Astrocyte (in vitro differentiated cells and primary cell): ENCODE results near the gene TRIAP1.

Experiments used
- CTCF ChIP-seq: IDR thresholded peaks from 2 replicates; pipeline ENCODE4 v1.5.1; 2011; ENCODE audit warnings: low read depth, mild to moderate bottlenecking, inconsistent platforms, low read length, moderate library complexity; ENCODE audit not compliant: insufficient read depth
- EZH2 ChIP-seq: IDR thresholded peaks from 2 replicates; pipeline ENCODE4 v1.6.1; 2012; ENCODE audit warnings: mild to moderate bottlenecking, low read length, inconsistent platforms; ENCODE audit not compliant: insufficient read depth

GRCh38 chr12:120416490-120417216, 29.5 kb downstream of the TRIAP1 start:
- TF ChIP-seq CTCF (no peak), EZH2 (no peak)
